GM13976 (cell line): Measurements from ENCODE around the gene TRAPPC1.

Experiments
- DNase-seq: peaks from one replicate; pipeline ENCODE4 v3.0.0; 2012; ENCODE audit warnings: low spot score
- in situ Hi-C: fragments of 300-500 bp; cut with MboI; formaldehyde crosslinking; loops from one replicate; pipeline ENCODE4 v1.12.0; 2022; ENCODE audit warnings: low sequenced_read_pairs, mixed read lengths, inconsistent platforms; ENCODE audit not compliant: unreplicated experiment
- TF ChIP-seq, protein P1 (sequence below): IDR thresholded peaks from 2 replicates; pipeline ENCODE4 v1.5.1; 2012; ENCODE audit warnings: borderline replicate concordance, mild to moderate bottlenecking; ENCODE audit not compliant: insufficient read depth; ENCODE audit errors: extremely low read depth, missing control alignments, control extremely low read depth

Gene TRAPPC1

DNA sequence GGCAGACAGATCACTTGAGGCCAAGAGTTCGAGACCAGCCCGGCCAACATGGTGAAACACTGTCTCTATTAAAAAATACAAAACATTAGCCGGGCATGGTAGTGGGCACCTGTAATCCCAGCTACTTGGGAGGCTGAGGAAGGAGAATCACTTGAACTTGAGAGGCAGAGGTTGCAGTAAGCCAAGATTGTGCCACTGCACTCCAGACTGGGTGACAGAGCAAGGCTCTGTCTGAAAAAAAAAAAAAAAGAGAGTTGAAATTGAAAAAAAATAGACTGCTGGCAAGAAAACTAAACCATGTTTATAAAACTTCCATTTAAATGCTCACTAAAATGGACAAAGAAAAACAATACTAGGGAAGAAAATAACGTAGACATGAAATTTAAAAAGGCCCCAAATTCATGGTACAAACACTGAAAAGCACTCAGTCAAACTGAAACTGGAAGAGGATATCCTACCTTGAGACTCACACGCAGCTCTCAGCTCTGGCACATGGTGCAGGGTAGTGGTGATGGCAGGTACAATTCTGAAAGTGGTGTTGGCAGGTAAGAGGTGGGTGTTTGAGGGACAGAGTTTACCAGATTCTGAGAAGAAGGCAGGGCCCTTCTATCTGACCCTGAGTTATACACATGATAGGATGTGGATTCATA is 19.5 kb upstream of the TRAPPC1 start:
- TF ChIP-seq, protein P1, sequence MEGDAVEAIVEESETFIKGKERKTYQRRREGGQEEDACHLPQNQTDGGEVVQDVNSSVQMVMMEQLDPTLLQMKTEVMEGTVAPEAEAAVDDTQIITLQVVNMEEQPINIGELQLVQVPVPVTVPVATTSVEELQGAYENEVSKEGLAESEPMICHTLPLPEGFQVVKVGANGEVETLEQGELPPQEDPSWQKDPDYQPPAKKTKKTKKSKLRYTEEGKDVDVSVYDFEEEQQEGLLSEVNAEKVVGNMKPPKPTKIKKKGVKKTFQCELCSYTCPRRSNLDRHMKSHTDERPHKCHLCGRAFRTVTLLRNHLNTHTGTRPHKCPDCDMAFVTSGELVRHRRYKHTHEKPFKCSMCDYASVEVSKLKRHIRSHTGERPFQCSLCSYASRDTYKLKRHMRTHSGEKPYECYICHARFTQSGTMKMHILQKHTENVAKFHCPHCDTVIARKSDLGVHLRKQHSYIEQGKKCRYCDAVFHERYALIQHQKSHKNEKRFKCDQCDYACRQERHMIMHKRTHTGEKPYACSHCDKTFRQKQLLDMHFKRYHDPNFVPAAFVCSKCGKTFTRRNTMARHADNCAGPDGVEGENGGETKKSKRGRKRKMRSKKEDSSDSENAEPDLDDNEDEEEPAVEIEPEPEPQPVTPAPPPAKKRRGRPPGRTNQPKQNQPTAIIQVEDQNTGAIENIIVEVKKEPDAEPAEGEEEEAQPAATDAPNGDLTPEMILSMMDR = no peak
- peak; percentile 74 for DNase-seq
- in situ Hi-C loops = no loop called here

DNA sequence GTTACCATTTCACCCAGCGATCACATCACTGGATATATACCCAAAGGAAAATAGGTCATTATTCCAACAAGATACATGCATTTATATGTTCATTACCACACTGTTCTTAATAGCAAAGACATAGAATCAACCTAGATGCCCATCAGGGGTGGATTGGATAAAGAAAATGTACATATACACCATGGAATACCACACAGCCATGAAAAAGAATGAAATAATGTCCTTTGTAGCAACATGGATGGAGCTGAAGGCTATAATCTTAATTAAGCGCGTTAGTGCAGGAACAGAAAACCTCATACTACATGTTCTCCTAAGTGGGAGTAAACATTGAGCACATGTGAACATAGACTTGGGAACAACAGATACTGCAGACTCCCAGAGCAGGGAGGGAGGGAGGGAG is 18.8 kb upstream of the TRAPPC1 start:
- in situ Hi-C loops = no loop called here
- TF ChIP-seq, protein P1 = no peak
- DNase-seq = no peak

DNA sequence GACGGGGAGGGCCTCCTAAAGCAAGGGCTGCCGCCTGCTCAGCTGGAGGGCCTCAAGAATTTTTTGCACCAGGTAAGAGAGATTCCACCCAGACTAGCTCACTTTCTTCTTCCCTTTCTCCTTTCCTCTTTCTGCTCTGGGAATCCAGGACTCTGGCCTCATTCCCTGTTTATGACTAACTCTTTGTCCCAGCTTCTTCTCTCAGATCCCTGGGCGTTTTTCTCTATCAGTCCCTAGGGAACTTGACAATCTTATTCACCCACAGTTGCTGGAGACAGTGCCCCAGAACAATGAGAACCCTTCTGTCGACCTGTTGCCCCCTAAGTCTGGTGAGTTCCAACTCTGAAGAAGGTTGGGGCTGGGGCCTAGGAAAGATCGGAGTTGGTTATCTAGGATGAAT is 15.9 kb upstream of the TRAPPC1 start:
- no peak for DNase-seq
- in situ Hi-C loops = no loop called here
- TF ChIP-seq, protein P1 = no peak

DNA sequence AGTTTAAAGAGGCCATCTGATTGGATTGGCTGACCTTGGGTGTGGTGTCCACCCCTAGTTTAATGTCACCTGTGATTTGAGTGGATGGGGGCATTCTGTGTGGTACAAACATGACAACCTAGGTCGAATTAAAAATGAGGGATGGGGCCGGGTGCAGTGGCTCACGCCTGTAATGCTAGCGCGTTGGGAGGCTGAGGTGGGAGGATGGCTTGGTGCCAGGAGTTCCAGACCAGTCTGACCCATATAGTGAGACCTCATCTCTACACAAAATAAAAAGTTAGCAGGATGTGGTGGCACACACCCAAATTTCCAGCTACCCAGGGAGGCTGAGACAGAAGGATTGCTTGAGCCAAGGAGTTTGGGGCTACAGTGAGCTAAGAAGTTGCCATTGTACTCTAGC is 14.7 kb upstream of the TRAPPC1 start:
- in situ Hi-C loops = no loop called here
- TF ChIP-seq, protein P1 = no peak
- no peak for DNase-seq

DNA sequence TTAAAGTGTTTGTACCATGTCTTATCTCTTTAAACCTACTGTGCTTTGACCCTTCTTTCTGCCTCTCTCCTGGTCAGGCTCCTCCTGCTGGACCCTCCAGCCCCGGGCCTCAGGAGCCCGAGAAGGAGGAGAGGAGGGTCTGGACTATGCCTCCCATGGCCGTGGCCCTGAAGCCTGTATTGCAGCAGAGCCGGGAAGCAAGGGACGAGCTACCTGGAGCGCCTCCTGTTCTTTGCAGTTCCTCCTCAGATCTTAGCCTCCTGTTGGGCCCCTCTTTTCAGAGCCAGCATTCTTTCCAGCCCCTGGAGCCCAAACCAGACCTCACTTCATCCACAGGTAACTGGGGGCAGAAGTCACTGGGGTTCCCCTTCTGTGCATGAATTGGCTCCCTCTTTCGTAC is 13.9 kb upstream of the TRAPPC1 start:
- no peak for DNase-seq
- in situ Hi-C loops = no loop called here
- TF ChIP-seq, protein P1 = no peak

DNA sequence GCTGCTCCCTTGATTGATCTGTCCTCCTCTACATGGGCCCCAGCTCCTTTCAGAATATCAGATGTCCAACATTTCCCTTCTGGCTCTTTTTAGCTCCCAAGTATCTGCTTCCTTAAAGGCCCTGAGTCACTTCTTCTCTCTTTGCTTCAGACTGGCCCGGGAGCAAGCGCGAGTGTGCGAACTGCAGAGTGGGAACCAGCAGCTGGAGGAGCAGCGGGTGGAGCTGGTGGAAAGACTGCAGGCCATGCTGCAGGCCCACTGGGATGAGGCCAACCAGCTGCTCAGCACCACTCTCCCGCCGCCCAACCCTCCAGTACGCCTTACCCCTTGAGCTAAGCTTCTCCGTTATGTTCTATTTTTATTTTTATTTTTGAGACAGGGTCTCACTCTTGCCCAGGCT is 12.6 kb upstream of the TRAPPC1 start:
- in situ Hi-C loops = no loop called here
- TF ChIP-seq, protein P1 = no peak
- DNase-seq = no peak

DNA sequence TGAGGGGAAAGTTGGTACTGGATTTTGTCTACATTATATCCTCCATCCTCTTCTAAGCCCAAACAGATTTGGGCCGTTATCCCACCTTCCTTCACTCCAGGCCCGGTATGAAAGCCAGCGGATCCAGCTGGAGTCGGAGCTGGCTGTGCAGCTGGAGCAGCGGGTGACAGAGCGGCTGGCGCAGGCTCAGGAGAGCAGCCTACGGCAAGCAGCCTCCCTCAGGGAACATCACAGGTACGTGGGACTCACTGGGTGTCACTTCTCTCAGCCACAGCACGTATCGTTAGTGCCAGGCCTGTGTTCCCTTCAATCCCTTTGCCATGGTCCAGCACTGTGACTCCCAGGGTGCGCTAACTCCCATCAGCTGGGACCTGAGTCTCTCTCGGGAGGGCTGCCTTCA is 11.5 kb upstream of the TRAPPC1 start:
- DNase-seq = no peak
- TF ChIP-seq, protein P1 = no peak
- in situ Hi-C loops = no loop called here
